Neural progenitor cell (in vitro differentiated cells): Measurements from ENCODE around the gene SLC4A9.

ENCODE experiments used
- CTCF ChIP-seq: fragments of 200-600 bp; sonication (generic); IDR thresholded peaks from 2 replicates; pipeline ENCODE4 v1.5.1; 2017; ENCODE audit warnings: antibody characterized with exemption, mild to moderate bottlenecking
- EZH2 ChIP-seq: fragments of 200-600 bp; sonication (generic); IDR thresholded peaks from 2 replicates; pipeline ENCODE4 v1.6.1; 2017; ENCODE audit warnings: antibody characterized with exemption, mild to moderate bottlenecking, moderate library complexity
- EZH2phosphoT487 ChIP-seq: fragments of 200-600 bp; sonication (generic); IDR thresholded peaks from 2 replicates; pipeline ENCODE4 v1.6.1; 2017; ENCODE audit warnings: antibody characterized with exemption

- no peak for TF ChIP-seq EZH2phosphoT487
- TF ChIP-seq CTCF = no peak
- TF ChIP-seq EZH2 = no peak
These were observed 38.2 kb upstream of the SLC4A9 start for GRCh38 chr5:140321796-140322195.
